Measurements from ENCODE around the gene BCL6. TPM values are rescaled to one million over a fixed set of nuclear protein-coding genes. Genes with fewer than 3 reads are reported as not detected.

Gene BCL6
- total and polyA plus RNA-seq, 9 of the 15 experiments (the other 6 are each of a cell fraction or from before 2014, with no cell fraction given) = 0.08 to 3.5 (median 1.6) TPM

GRCh38 chr3:187781001-187781400 is 35.7 kb upstream of the BCL6 start:
- no peaks in the 10 kb centered on the region for H3K9me3 ChIP-seq (replicated peaks; ENCODE audit: control insufficient read depth, insufficient read depth, low read depth, low read length)
- ChIA-PET POLR2A (no interaction called here), CTCF (ENCODE audit: low intra/inter-chr PET ratio) (no interaction called here)
- ATAC-seq (no peak), FAIRE-seq (no peak), DNase-seq (ENCODE audit: extremely low read depth in 1 of 4, low spot score in 3 of 4) (no peak)
- H3K9ac ChIP-seq (ENCODE audit: insufficient read depth in 1 of 2, low read depth in 2 of 2, low read length in 2 of 2) = no peak overlapping the region
- no peak overlapping the region for H3K4me3 ChIP-seq
- no peaks in the 10 kb centered on the region; a peak in 1 of 5 replicates for H3K4me1 ChIP-seq (replicated peaks in 1 of 2; ENCODE audit: control insufficient read depth in 2 of 2, insufficient read depth in 2 of 2, low read length in 2 of 2)
- no peak overlapping the region for H2AFZ ChIP-seq (ENCODE audit: low read depth, low read length)
- WGBS (ENCODE audit: insufficient coverage, low coverage, missing lambda C conversion rate) = 2% methylated on average over 2 of the region's 2 CpGs
- H3K27me3 ChIP-seq (ENCODE audit: control insufficient read depth in 2 of 2, insufficient read depth in 2 of 2, low read length in 2 of 2) = peaks cover 0 to 2% of the 10 kb centered on the region in 2 experiments; a peak in 2 of 5 replicates
- in situ Hi-C loops (cut with MboI) (no loop called here), intact Hi-C loops (cut with micrococcal nuclease) (no loop called here)
- no TSS peak for BruUV-seq (replicated peaks)
- TF ChIP-seq ZNF282 (CRISPR knock-in tag; IDR thresholded peaks at IDR 0.05) = no peak
- TF ChIP-seq FIP1L1 (IDR thresholded peaks at IDR 0.05; ENCODE audit: low read depth, low read length, poor library complexity, severe bottlenecking) = no peak
- no peak for TF ChIP-seq ZBTB11 (CRISPR knock-in tag; IDR thresholded peaks at IDR 0.05)
- no peak for TF ChIP-seq ZBTB1 (CRISPR knock-in tag; IDR thresholded peaks at IDR 0.05; ENCODE audit: borderline replicate concordance, low read depth)
- no peak for TF ChIP-seq SMAD2 (IDR thresholded peaks at IDR 0.05; ENCODE audit: low read depth, low read length)
- TF ChIP-seq CEBPG (CRISPR knock-in tag; IDR thresholded peaks at IDR 0.05) = no peak
- TF ChIP-seq CEBPG (tag; conservative IDR thresholded peaks at IDR 0.05 in 1 of 2, IDR thresholded peaks at IDR 0.05 in 1 of 2) = no peak
- TF ChIP-seq FOXK1 (CRISPR knock-in tag; IDR thresholded peaks at IDR 0.05; ENCODE audit: borderline replicate concordance) = no peak
- no peak for TF ChIP-seq ZNF77 (CRISPR knock-in tag; IDR thresholded peaks at IDR 0.05)
- no peak for TF ChIP-seq FOXA3 (CRISPR knock-in tag; conservative IDR thresholded peaks at IDR 0.05 in 1 of 2, IDR thresholded peaks at IDR 0.05 in 1 of 2)
- TF ChIP-seq FOXK2 (conservative IDR thresholded peaks at IDR 0.05 in 1 of 2, IDR thresholded peaks at IDR 0.05 in 1 of 2; ENCODE audit: low read depth in 2 of 2) = no peak
- H3K27ac ChIP-seq (ENCODE audit: extremely low read depth, low read depth, low read length) = no peak overlapping the region
- H3K36me3 ChIP-seq (ENCODE audit: control insufficient read depth, insufficient read depth, low read length) = no peaks in the 10 kb centered on the region
- H3K4me2 ChIP-seq (ENCODE audit: insufficient read depth, low read length) = no peak overlapping the region
- H4K20me1 ChIP-seq (replicated peaks; ENCODE audit: control insufficient read depth, insufficient read depth, low read length) = no peaks in the 10 kb centered on the region
- no peaks in the 10 kb centered on the region for H3K79me2 ChIP-seq (ENCODE audit: control insufficient read depth, insufficient read depth, low read length)
- H3K9me1 ChIP-seq (ENCODE audit: control insufficient read depth, insufficient read depth, low read length) = no peaks in the 10 kb centered on the region
